ENCODE data around the gene IRX5.

The IRX5 gene

DNA sequence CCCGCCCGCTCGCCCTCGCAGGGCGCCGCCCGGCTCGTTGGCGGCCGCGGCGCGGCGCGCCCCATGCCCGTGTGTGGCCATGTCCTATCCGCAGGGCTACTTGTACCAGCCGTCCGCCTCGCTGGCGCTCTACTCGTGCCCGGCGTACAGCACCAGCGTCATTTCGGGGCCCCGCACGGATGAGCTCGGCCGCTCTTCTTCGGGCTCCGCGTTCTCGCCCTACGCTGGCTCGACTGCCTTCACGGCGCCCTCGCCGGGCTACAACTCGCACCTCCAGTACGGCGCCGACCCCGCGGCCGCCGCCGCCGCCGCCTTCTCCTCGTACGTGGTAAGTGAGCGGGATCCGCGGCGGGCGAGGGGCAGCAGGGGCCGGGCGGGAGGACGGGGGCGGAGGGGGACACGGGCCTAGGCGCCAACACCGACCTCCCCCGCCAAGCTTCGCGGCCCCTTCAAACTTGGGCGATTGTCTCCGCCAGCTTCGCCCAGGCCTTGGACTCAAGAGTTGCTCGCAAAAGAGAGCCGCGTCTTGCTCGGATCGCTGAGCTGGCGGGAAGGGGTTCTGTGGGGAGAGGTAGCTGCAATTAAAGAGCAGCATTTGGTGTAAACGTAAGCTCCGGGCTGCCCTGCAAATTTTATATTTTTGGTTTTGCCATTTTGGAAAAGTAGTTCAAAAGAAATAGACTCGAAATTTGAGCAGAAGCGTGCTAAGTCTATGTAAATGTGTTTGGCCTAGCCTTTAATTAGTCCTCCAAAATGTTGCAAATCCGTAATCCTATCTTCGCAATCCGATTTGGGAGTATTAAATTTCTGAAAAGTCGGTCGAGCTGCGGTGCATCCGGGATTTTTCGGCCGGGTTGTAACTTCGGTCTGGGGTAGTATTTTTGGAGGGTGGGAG is 702 bp downstream of the IRX5 start:
- peak; percentile 52 for DNase-seq

DNA sequence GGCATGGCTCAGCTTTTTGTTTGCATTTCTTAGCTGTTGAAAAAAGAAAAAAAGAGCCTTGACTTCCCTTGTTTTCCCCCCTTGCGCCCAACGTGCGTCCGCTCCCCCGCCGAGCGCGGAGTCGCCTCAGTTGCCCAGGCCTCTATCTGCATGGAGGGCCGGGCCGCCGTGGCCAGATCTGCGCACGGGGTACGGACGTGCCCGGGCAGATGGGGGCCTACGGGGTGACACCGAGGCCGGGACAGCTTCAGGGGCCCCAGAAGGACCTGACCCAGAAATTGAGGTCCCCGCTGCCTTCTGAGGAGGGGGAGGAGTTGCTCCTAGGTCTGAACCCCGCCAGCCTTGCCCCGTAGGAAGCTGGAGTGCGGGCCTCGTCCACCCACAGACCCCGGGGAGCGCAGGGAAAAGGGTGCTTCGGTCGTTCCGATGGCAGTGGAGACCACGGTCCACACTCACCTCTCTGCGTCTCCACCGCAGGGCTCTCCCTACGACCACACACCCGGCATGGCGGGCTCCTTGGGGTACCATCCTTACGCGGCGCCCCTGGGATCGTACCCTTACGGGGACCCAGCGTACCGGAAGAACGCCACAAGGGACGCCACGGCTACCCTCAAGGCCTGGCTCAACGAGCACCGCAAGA is 1.5 kb downstream of the IRX5 start:
- peak; percentile 38 for DNase-seq

DNA sequence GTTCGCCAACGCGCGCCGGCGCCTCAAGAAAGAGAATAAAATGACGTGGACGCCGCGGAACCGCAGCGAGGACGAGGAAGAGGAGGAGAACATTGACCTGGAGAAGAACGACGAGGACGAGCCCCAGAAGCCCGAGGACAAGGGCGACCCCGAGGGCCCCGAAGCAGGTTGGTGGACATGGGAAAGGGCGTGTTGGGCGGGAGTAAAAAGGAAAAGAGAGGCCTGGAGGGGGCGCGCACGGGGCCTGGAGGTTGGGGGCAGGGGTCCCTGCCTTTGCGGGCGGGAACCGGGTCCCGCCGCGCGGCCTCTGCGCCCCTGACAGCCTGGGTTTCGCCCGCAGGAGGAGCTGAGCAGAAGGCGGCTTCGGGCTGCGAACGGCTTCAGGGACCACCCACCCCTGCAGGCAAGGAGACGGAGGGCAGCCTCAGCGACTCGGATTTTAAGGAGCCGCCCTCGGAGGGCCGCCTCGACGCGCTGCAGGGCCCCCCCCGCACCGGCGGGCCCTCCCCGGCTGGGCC is 2.1 kb downstream of the IRX5 start:
- DNase-seq: peak; percentile 61

DNA sequence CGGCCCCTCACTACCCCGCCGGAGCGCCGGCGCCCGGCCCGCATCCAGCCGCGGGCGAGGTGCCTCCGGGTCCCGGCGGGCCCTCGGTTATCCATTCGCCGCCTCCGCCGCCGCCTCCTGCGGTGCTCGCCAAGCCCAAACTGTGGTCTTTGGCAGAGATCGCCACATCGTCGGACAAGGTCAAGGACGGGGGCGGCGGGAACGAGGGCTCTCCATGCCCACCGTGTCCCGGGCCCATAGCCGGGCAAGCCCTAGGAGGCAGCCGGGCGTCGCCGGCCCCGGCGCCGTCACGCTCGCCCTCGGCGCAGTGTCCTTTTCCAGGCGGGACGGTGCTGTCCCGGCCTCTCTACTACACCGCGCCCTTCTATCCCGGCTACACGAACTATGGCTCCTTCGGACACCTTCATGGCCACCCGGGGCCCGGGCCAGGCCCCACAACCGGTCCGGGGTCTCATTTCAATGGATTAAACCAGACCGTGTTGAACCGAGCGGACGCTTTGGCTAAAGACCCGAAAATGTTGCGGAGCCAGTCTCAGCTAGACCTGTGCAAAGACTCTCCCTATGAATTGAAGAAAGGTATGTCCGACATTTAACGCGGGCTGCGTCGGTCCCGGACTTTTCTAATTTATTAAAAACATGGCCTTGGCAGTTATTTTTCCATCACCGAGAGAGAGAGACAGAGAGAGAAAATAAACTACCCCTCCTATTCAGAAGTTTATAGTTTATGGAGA is 2.8 kb downstream of the IRX5 start:
- DNase-seq: peak; percentile 35

DNA sequence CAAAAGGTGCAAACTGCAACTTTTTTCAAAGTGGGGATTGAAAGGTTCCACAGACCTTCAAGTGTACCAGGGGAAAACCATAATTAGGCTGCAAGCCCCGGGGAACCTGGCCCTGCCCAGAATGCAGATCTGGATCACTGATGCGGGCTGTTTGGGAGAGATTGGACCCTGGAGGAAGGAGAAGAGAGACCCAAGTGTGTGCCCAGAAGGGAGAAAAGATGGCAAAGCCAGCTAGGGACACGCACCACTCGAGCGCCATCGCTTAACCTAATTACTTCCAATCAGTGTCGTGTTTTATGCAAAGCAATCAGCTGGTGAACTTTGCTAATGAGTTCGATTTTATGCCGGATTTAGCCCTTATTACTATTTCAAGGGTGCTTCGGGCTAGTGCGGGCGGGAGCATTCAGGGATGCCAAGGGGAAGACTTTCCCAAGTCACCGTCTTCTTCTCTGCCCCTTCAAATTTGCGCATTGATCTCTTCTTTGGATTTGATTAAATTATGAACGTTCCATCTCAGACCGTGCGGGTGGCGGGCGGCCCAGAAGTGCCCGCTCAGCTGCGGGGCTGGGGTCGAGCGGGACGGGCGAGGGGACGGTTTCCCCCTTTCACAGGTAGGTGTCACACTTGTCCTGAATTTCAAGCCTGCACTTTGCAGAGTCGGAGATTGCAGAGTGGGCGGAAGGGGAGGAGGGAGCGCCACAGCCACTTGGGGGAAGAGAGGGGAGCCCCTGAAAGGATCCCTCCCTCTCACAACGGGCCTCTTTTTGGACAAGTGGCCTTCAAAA is 4.0 kb downstream of the IRX5 start:
- peak; percentile 68 for DNase-seq

DNA sequence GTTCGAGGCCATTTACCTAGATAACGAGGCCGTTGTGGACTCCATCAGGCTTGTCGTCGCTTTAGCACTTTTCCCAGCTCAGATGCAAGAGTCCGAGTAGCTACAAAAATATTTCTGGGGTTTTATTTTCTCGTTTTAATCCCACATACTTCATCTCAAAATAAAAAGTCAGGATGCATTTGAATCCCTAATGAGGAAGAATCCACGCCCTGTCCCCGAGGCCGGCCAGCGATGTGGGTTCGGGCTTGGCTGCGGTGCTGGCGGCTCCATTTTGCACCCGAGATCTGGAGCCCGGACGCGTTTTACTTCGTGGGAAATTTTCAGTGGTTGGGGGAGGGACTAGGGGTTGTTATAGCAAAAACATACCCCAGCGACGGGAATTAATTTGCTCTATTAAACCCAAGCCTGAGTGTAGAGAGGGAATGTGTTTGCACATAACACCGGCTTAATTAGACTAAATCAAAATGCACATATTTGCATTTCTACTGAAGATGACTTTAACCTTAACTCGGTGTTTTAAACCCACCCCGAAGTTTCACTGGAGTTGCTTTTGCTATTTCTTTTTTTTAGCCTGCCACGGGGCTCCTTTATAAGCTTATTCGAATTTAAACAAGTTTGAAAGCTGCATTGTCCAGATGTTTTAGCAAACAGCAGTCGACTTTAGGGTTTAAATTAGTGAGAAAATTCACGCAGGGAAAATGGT is 4.8 kb downstream of the IRX5 start:
- peak; percentile 48 for DNase-seq

DNA sequence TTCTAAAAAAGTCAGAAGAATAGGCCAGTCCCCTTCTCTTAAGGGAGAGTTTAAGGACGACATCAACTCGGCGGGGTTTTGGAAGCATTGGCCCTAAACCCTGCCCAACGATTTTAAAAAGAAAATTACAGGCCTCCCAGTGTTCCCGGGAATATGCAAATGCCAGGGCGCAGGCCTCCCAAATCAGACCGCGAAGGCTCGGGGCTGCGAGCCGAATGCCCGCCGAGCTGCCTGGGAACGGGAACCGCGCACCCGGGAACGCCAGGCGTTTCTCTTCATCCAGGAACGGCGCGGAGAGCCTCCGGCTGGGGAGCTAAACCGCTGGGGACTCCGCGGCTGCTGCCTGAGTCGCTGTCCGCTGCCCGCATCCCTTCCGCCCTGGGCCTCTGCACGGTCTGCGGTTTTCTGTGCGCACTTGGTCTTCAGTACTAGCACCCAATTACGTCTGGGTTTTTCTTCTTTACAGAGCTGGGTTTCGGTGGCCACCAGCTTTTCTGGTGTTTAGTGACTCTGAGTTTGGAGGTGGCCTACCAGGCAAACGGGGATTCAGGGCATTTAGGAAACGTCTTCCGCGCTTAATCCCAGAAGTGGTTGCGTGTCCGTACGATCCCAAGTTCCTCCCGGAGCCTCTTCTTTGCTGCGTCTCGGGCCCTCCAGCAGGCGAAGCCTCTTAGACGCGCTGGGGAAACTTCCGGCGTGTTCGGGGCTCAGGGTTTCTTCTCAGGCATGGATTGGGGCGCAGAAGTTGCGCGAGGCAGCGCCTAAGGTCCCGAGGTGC is 5.7 kb downstream of the IRX5 start:
- peak; percentile 72 for DNase-seq

DNA sequence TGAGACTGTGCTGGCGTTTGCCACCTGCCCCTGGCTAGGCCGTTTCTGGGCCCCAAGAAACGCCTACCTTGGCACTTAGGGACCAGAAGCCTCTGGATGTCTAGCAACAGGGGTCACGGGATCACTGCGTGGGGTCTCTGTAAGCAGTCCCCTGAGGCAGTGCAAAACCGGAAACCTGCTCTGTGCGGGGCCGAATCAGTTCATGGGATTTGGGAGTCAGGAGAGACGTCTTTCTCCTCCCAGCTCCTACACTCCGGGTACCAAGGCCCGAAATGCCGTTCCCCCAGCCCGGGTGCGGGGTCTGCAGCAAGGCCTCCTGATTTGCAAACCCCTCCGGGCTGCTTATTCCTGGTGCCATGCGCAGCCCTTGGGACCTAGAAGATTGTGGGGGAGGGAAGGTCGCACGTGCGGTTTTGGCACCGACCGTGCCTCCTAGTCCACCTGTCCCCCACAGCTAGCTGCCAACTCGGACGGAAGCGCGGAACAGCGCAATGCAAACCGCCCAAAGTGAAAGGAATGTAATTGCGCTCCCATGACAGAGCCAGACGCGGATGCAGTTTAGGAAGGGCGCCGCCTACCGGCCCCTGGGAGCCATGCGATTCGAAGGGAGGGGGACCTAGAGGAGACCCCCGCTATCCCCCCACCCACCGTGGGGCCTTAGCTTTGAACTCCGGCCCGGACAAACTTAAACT is 6.5 kb downstream of the IRX5 start:
- peak; percentile 84 for DNase-seq

DNA sequence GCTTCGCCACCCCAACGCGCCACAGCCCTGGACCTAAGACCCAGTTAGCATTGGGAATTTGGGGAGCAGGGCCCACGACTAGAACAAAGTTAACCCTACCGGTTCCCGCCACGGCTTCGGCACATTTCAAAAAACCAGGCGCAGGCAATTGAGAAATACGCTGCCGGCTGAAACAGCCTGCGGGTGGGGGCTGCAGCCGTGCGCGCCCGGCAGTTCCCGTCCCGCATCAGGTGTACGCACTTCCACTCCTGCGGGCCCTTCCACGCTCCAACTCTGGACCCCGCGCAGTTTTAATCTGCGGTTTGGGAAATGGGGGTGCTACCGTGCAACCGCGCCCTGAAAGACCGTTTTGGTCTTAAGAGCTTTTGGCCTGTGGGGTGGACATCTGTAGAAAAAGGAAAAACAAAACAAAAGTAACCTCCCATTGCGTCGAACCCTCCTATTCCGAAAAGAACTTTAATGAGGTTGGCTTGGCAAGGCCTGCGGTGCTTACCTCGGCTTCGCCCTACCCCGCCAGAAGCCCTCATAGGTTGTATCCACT is 7.1 kb downstream of the IRX5 start:
- DNase-seq: no peak

DNA sequence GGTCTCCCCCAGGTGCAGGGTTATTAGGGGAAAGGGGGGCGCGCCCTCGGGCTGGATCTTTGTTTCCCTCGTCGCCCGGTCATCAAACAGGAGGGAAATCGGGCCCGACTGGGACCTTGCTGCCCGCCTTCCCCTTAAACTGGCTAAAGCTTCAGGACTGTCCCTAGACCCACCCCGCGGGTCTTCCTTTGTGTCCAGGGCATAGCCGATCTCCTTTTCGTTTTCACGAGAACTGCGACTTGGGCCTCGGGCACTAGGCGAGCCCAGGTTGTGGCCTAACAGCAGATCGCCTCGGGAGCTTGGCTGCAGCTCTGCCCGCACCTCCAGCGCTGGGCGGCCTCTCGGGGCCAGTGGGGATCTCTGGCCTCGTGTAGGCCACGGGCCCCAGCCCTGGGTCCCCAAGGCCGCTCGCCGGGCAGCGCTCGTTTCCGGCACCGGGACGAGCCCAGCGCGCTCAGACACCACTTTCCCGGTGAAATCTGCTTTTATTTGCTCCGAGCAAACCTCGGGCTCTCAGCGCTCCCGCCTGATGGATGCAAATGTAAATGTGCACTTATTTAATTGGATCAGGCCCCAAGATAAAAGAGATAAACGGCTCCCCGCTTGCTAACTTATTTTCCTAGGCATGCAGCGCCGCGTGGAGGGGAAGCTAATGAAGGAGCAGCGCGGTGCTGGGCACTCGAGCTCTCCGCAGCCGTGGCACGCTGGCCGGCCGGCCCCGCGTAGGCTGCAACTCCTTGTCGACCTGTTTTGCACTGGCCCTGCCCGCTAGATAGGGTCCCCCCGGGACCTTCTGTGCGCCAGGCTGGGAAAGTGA is 7.8 kb downstream of the IRX5 start:
- DNase-seq: no peak

DNA sequence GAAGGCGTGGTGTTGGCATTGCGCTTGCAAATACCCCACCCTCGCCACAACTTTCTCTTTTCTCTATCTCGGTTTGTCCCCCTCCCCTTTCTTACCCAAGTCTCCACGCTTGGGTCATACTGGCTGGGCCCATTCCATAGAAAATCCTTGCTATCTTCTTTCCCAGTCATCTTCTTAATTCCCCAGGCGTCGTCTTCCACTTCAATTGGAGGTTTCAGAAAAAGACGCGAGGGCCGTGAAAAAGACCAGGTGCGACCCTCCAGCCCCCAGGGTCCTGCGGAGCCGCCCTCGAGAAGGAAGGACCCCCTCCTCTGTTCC is 8.3 kb downstream of the IRX5 start:
- DNase-seq: no peak

DNA sequence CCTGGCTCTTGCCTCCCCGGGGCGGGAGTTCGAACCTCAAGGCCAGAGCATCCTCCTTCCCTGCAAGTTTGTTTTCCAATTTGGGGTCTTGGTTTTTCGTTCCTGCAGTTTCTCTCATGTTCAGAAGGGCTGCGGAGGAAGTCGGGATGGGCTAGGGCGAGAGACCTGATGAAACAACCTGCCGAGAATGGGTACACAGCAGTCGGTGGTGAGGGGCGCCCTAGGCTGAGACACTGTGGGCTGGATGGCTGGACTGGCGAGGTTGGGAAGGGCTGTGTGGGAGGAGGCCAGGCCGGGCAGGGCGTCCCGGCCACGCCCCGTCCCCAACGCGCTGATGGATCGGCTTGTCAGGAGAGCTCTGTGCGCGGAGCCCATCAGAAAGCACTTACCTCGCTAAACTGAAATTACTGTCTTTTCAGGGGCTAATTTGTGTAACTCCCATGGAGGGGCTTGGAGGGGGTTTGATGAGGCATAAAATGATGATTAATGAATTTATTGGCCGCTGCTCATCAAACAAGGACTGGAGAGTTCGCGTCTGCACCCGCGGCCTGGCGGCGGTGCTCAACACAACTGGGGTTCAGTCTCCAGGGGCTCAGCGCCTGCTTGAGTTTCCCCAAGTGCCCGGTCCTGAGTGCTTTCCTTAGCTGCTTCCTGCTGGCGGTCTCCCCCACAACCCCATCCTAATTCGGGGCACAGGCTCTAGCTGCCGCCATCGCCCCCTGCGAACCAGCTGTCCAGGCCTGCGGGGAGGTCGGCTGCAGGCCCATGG is 9.0 kb downstream of the IRX5 start:
- no peak for DNase-seq

DNA sequence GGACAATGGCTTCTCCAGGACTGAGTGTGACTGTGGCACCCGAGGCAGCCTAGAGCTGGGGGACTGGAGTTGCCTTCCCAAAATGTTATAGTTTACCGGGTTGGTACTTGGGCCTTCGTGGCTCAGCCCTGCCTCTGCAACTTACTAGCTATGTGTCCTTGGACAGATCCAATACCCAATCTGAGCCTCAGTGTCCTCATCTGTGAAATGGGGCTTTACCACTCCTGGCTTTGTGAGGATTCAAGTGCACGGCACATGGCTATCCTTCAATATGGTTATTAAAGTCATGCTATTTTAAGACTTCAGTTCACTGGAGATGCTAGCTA is 9.6 kb downstream of the IRX5 start:
- no peak for DNase-seq

DNA sequence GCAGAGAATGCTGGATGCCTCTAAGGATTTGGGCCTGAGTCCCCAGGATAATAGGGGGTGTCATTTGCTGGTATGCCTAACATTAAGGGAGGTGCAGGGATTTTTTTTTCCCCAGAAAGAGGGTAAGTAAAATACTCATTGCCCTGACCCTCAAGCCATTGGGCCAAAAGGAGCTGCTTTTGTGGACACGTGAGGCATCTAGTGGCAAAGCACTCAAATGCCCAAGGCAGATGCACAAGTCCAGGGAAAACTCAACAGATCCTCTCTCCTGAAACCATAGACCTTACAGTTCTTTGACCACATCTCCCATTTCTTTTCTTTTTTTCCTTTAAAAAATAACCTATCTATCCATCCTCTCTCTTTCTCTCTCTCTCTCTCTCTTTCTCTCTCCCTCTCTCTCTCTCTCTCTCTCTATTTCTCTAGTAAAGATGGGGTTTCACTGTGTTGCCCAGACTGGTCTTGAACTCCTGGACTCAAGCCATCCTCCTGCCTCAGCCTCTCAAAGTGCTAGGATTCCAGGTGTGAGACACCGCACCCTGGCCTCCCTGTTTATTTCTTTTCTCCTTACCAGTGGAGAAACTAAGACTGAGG is 11.8 kb downstream of the IRX5 start:
- DNase-seq: no peak

DNA sequence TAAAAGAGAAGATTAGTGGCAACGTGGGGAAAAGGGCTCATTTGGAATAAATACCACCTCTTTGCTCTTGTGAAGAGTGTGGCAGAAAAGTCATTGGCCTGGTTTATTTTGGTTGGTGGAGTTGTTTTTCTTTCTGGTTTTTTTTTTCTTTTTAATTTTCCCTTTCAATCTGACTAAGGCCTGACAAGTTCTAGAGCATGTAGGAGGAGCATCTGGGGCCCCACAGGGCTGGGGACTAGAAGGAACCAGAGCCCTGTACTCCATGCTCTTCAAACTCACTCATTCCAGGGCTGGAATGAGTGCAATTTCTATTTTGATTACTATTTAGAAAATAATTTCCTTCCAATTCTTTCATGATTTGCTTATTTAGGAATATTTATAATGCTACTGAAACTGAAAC is 13.3 kb downstream of the IRX5 start:
- DNase-seq: no peak

DNA sequence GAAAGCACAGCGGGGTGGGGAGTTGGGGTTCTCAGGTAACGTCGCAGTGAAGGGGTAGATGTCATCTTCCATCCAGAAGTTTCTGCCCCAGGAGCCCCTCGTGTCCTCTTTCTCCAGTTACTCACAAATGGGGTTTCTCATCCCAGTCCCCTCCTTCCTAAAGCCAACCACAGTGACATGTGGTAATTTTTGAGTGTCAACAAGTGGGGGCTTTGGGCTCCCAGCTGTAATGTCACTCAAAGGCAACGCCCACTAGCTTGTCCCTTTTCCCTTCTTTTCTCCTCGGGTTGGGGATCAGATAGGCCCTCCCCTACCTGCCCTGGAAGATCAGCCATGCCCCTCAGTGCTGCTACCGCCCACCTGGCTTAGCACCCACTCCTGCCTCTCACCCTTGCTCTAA is 14.4 kb downstream of the IRX5 start:
- no peak for DNase-seq

DNA sequence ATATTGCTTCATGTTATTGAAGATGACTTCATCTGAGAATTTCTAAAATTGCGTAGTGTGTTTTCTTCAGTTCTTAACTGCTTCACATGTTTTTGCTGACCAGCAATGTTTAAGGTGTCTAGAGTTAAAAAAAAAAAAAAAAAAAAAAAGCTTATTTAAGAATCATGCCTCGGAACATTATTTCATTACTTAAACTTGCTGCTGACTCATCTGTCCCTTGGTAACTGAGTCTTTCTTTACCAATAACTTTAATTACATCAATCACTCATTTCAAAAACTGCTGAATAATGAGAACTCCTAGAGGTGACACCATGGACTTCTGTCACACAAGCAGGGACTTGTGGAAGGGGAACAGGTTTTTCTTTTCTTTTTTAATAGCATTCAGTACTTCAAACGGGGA is 16.2 kb downstream of the IRX5 start:
- DNase-seq: no peak

DNA sequence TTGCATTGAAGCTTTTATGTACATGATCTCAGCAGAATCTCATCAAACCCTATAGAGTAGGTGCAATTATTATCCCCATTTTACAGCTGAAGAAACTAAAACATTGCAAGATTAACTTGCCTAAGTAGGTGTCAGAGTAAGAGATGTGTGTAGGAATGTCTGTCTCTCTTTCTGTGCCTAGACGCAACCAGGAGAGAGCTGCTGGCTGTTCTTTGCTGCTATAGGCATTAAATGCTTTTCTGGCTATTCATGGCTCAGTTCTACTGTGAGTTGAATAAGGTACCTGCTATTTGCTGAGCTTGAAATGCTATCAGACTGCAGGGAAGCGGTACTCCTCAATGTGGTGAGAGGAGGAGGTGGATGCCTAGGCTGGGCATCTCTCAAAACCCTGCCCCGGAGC is 17.0 kb downstream of the IRX5 start:
- DNase-seq: no peak
